ENCODE data around the gene KRT75.

Gene KRT75

DNA sequence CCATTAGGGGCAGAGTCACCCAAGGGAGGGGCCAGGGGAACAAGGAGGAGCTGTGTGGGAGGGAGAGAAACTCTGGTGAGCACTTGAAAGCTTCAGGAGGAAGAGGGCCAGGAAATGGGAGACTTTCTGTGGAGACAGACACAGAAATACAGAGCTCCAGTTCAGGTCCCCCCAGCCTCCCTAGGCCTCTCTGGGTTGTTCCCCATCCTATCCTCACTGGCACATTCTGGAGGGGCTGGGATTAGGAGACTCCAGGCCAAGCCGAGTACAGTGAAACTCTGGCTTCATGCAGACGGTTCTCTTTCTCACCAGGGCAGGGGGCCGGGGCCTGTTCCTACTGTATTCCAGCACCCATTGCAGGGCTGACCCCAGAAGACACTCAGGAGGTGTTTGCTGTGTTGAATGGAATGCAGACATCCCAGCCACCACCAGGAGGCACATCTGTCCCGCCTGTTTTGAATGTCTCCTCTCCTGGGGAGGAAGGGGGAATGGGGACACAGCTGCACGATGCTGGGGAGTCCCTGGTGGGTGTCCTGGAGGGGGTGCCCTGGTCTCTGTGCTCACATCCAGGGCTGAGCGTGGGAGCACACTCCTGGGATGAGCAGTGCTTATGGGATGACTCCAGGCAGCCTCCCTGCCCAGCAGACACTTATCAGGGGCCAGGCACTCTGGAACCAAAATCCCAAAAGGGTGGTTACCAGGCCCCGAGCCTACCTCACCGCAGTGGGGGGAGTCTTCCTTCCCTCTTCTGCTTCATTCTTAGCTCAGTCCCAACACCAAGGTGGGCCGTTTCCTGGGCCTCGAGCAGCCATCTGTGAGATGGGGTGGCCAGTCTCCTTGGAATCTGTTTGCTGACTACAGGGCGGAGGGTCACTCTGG is 43.2 kb downstream of the KRT75 start:
- DNase-seq = no peak

GRCh38 chr12:52389313-52390207 is 44.6 kb downstream of the KRT75 start:
- DNase-seq = no peak

DNA sequence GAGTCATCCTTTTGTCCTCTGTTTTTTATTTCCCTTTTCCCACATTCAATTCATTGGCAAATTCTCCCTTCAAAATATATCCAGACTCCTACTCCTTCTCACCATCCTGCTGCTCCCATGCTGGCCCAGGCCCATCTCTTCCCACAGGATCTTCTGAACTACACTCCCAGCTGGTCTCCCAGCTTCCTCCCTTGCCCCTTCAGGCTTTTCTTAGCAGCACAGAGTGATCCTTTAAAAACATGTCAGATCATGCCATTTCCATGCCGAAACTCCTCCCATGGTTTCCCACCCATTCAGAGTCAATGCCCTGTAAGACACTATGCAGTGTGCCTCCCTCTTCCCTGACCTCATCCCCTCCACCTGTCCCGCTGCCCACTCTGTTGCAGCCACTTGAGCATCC is 46.3 kb downstream of the KRT75 start:
- DNase-seq = no peak

- no peak for DNase-seq
Observed at GRCh38 chr12:52385226-52385702, 48.9 kb downstream of the KRT75 start, which contains the start of gene KRT84. TSS of gene KRT84 (minus strand) at chr12:52385652. CDS start at chr12:52385585, 67 bp downstream.

DNA sequence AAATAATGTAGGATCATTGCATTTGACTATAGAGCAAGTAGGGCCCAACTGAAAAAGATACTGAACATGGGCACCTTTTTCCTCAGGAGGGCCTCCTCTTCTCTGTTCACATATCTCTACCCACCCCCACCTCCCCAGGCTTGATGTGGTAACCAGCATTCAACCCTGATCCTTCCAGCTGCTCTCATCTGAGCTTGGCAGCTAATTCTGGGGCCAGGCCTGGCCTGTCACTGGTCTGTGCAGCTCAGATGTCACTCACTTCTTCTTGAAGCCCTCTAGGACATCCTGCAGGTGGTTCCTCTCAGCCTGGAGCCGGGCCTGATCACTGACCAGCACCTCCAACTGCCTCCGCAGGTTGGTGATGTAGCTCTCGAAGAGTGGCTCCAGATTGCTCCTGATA is 50.8 kb downstream of the KRT75 start:
- no peak for DNase-seq

GRCh38 chr12:52382854-52383253 is 51.3 kb downstream of the KRT75 start:
- no peak for DNase-seq

- DNase-seq = no peak
Observed at GRCh38 chr12:52381206-52381605, 53.0 kb downstream of the KRT75 start.

DNA sequence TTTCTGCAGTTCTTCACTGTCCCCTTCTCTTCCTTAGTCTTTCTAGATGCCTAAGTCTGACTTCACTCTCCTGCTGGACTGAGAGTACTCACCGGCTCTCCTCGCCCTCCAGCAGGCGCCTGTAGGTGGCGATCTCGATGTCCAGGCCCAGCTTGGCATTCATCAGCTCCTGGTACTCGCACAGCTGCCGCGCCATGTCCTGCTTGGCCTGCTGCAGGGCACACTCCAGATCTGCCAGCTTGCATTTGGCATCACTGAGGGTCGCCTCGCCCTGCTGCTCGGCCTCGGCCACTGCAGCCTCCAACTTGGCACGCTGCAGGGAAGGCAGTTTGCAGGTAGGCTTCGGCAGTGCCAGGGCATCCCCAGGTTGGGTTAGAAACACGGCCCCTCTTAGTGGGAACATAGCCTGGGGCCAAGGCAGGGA is 53.9 kb downstream of the KRT75 start:
- no peak for DNase-seq

- DNase-seq = no peak
Observed at GRCh38 chr12:52379536-52379935, 54.6 kb downstream of the KRT75 start.

DNA sequence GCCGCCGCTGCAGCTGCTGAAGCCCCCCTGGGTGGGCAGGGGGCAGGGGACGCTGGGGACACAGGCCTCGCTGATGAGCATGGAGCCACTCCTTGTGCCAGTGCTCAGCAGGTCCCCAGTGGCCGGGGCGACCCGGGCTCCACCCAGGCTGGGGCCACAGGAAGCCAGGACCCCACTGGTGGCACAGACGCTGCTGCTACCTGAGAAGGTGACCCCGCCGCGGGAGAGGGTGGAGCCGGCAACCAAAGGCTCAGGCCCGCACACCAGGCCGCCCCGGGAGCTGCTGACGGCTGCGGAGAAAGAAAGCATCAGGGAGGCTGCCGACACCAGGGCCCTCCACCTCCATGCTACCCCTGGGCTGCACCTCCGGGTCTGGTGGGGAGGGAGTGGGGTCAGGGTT is 56.1 kb downstream of the KRT75 start:
- DNase-seq = no peak

GRCh38 chr12:52377266-52377665 is 56.9 kb downstream of the KRT75 start:
- no peak for DNase-seq
